Measurements from ENCODE around the gene C17orf58.
"Not testable (repeated sequence)": the region's sequence is repeated elsewhere in the genome, so short reads cannot be mapped to it uniquely, and the experiment has no call there.

GRCh38 chr17:67976306-67976705 lies 20.0 kb downstream of the C17orf58 start:
- not testable (repeated sequence) for TF ChIP-seq CTCF (IDR thresholded peaks at IDR 0.05); ZFX (IDR thresholded peaks at IDR 0.05; ENCODE audit: borderline replicate concordance)

All from 22Rv1 (cell line).